Measurements from ENCODE around the gene MMP26.
"Not testable (repeated sequence)": the region's sequence is repeated elsewhere in the genome, so short reads cannot be mapped to it uniquely, and the experiment has no call there.

Gene MMP26

GRCh38 chr11:4722616-4723534 is 18.3 kb downstream of the MMP26 start:
- in situ Hi-C loops (cut with MboI; ENCODE audit: low sequenced_read_pairs) = not testable (repeated sequence)

- in situ Hi-C loops (cut with MboI; ENCODE audit: low sequenced_read_pairs) = no loop called here
Observed at GRCh38 chr11:4727171-4727570, 22.6 kb downstream of the MMP26 start.

GRCh38 chr11:4740735-4741134 is 36.2 kb downstream of the MMP26 start:
- in situ Hi-C loops (cut with MboI; ENCODE audit: low sequenced_read_pairs) = no loop called here

- in situ Hi-C loops (cut with MboI; ENCODE audit: low sequenced_read_pairs) = no loop called here
Observed at GRCh38 chr11:4748438-4748837, 43.9 kb downstream of the MMP26 start.

GRCh38 chr11:4751201-4751600 is 46.6 kb downstream of the MMP26 start:
- in situ Hi-C loops (cut with MboI; ENCODE audit: low sequenced_read_pairs) = no loop called here

Measured in HL-60/S4 treated with phorbol 12-myristate 13-acetate at 8.2 ng/mL for 4 days and 3 days (cell line).